ENCODE measurements around the gene TP53I3.
"Not testable (repeated sequence)": the region's sequence is repeated elsewhere in the genome, so short reads cannot be mapped to it uniquely, and the experiment has no call there.

The TP53I3 gene

DNA sequence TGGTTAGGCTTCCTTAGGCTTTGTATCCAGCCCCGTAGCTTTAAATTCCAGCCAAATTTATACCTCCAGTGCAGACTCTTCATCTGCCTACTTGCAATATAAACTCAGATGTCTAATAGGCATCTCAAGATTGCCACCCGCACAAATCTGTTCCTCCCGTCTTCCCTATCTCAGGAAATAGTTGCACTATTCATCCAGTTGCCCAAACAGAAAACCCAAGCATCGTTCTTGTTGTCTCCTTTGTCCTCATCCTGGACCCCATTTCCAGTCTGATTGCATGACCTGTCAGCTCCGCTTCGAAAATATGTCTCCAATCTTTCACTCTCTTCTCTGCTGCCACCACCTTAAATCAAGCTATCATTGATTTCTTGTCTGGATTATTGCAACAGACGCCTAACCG lies 32.8 kb downstream of the TP53I3 start:
- DNase-seq = no peak

DNA sequence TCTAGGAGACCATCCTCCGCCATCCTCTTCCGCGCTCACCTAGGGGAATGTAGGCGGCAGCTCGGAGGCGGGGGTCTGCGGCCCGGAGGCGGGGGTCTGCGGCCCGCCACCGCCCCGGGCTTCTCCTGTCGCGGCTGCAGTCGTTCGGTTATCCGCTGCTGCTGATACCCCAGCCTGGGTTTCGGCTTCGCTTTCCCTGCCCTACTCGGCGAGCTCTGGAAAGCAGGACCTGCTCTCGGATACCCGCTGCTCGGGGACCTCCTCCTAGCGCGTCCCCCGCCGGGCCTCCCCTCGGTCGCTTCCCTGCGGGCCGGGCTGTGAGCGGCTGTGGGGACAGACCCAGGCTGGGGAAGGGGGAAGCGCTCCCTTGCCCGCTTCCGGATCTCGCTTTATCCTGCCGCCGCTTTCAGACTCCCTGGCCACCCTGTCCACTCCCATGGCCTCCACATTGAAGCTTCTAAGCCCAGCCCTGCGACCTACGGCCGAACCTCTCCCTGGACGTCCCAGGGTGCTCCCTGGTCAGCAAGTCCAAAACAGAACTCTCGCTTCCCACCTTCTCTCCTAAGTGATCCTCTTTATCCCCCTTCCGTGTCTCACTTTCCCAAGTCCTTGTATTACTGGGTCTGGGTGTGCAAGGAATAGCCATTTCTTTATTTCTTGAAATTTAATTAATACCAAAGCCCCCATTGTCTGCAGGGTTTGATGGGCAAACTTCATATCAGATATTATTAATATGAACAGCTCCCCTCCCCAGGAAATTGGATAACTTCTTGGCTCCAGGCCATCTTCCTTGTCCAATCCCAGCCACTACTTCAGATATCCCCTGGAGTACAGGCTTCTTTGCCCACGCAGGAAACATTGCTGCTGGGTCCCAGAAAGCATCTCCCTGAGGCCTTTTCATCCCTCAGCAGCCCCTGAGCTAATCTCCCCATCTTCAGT lies 34.3 kb downstream of the TP53I3 start:
- DNase-seq = peak; percentile 40

DNA sequence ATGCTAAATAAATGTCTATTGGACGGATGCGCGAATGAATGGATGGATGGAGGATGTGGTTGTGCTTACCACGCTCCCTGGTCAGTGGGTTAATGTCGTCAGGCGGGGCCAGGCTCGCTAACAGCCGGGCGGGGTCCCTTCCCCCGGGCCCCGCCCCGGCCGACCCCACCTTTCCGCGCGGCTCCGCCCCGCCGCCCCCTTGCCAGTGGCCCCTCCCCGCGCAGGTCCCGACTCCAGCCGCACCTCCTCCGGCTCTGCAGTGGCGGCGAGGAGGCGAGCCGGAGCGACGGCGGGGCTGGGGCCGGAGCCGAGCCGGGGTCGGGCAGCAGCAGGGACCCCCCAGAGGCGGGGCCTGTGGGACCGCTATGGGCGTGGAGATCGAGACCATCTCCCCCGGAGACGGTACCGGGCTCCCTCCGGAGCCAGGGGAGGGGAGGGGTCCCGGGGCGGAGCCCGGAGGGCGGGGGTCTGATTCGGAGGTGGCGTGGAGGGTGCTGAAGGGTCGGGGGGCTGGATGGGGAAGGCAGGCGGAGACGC lies 35.1 kb downstream of the TP53I3 start, which contains the start of gene FKBP1B:
FKBP1B (plus strand) TSS at position 257 of the 537 bp plus-strand sequence; CDS start at position 366, 109 bp downstream.
- DNase-seq = peak; percentile 63

DNA sequence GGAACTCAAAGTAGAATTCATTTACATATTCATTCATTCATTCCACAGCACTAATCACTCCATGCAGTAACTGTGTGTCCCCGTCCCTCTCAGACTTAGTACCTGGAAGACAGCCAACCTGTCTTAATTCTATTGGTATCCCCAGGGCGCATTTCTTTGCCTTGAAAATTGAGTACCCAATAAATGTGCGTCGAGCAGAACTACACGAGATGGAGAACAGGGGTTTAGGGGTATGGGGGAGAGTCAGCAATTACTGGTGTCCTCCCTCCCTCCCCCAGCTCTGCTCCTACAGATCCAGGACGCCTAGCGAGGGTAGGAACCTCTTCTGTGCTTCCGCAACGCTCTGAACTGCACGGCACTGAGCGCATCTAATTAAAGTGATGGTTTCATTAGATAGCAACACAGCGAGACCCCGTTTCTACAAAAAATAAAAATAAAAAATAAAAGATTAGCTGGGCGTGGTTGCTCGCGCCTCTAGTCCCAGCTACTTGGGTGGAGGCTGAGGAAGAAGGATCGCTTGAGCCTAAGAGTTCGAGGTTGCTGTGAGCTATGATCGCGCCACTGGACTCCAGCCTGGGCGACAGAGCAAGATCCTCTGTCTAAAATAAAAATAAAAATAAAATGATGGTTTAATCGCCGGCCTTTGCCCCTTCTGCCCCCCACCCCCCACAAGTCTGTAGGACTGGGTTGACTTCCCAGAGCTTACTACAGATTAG lies 35.7 kb downstream of the TP53I3 start:
- DNase-seq = no peak

DNA sequence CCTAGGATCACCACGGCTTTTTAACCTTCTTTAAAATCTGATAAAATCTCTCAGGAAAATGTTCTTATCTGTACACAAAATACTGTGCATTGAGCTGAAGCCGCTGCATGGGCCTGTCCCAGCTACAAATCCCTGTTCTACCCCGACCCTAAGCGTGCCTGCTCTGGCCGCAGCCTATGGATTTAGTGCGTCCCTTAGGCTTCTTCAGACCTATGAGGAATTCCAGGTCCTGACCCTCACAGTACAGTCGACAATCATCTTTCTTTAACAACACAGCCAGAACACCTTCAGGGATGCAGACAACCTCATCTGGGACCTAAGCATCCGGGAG lies 37.0 kb downstream of the TP53I3 start:
- no peak for DNase-seq

DNA sequence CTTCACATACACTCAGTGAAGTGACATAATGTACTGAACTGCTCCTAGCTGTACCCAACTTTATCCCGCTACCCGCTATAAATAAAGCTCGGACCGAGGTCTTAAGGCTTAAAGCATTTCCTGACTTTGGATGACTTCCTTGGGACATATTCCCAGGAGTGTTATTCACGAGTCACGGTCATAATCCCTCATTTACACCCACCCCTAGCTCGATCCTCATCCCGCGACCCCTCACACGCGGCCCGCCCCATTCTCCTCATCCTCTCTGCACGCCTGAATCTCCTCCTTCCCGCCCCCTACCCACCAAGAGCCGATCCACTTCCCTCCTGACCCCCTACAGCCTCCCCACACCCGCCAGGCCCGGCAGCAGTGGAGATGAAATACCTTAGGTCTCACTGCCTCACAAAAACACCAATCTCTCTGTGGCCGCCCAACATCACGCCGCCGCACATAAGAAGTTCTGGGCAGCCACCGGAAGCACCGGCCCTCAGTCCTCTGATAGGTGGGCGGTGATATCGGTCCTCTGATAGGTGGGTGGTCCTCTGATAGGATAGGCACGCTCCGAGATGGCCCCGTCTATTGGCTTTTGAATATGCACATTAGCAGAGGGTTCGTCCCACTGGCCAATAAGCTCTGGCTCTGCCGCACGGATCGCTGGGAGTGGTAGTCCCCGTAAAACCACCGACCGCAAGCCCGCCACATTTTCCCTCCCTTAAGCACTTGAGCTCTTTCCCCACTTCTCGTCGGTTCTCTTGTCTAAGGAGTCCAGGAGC lies 37.5 kb downstream of the TP53I3 start, which contains the start of gene WDCP:
WDCP (minus strand) TSS at position 462 of the 773 bp plus-strand sequence. CDS start 7,897 bp downstream, outside the sequence.
- peak; percentile 98 for DNase-seq

DNA sequence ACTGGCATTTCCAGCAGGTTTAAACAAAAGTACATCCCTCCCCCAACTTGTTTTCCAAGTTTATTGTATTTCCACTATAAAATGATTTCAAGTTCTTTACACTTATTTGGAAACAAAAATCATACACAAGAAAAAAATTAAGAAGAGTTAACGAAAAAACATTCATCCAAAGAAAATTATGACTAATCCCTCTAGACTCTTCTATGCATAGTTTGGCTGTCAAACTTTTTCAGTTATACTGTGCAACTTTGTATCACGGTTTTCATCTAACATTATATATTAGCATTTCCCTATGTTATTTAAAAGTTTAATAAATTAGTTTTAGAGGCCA lies 38.1 kb downstream of the TP53I3 start:
- DNase-seq = no peak

DNA sequence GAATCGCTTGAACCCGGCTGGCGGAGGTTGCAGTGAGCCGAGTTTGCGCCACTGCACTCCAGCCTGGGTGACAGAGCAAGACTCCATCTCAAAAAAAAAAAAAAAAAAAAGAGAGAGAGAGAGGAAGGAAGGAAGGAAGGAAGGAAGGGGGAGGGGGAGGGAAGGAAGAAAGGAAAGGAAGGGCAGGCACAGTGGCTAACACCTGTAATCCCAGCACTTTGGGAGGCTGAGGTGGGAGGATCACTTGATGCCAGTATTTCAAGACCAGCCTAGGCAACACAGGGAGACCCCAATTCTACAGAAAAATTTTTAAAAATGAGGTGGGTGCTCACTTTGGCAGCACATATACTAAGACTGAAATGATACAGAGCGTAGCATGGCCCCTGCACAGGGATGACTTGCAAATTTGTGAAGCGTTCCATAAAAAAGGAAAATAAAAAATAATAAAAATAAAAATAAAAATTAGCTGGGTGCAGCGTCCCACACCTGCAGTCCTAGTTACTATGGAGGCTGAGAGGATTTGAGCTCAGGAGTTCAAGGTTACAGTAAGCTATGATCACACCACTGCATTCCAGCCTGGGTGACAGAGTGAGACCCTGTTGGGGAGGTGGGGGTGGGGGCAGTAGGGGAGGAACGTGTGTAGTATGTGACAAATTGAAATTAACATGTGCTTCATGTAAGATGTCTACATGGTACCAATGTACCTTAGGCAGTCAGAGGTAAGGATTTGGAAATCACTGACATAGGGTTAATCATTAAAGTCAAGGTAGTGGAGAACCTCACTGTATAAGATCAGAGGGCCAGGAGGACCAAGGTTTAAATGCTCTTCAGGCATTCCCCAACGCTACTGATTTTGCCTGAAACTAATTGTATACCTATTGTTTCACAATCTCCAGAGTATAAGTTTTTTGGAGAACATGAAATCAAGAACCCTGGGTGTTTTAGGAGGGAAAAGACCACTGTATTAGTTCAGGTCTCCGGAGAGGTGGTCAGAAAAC lies 38.8 kb downstream of the TP53I3 start:
- no peak for DNase-seq

DNA sequence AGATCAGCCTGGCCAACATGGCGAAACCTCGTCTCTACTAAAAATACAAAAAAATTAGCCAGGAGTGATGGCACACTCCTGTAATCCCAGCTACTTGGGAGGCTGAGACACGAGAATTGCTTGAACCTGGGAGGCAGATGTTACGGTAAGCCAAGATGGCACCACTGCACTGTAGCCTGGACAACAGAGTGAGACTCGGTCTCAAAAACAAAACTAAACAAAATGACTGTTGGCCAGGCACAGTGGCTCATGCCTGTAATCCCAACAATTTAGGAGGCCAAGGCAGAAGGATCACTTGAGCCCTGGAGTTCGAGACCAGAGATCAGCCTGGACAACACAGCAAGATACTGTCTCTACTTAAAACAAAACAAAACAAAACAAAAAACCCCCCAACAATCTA lies 41.5 kb downstream of the TP53I3 start:
- DNase-seq = not testable (repeated sequence)

DNA sequence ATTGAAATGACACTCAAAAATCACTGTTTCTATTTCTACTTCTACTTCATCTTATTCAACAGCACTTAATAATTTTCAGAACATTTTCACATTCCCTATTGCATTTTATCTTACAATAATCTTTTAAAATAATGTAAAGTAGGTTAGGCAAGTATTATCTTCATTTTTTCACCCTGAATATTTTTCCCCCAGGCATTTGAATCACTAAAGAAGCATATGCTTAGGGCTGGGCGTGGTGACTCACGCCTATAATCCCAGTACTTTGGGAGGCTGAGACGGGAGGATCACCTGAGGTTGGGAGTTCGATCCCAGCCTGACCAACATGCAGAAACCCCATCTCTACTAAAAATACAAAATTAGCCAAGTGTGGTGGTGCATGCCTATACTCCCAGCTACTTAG lies 44.1 kb downstream of the TP53I3 start:
- DNase-seq = no peak

DNA sequence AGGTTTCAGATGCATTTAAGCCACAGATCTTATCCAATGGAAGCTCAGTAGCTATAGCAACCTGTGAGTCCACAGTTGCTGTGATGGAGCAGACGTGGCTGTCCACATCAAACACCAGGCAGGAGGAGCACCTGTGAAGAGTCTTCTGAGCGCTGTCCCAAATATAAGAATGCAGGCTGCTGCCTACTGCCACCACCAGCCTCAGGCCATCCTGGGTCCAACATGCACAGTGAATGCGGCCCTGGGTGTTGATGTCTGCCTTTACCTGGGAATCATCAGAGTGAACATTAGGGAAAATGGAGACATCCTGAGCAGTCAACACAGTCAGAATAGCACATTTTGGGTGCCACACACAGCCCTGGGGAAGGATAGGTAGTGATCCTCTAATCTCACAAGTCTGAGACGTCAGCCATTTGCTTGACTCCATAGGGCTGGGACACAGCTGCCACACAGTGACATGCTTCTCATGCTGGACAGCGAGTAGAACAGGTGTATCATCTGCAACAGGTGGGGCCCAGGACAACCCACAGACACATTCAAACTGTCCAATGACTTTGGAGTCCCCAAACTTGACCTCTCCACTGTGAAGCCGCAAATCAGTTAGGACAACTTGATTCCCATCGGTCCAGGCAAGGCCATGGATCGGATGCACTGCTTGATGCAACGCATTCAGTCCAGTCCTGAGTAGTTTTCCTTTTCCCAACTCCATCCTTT lies 45.7 kb downstream of the TP53I3 start:
- no peak for DNase-seq
